Activated T-helper 1 cell treated with Interleukin-2 at 50 U/mL for 16 hours (primary cell): ENCODE data around the gene NUPR1.
"Not testable (repeated sequence)": the region's sequence is repeated elsewhere in the genome, so short reads cannot be mapped to it uniquely, and the experiment has no call there.

Experiments used
- DNase-seq: peaks from one replicate; pipeline ENCODE4 v3.0.0-alpha.2; 2020; ENCODE audit warnings: low read depth

Gene NUPR1

GRCh38 chr16:28538733-28539596 lies at the start of gene NUPR1:
NUPR1 (minus strand) TSS chr16:28538974; CDS start chr16:28538907, 67 bp downstream.
- DNase-seq, result no peak

- no peak for DNase-seq
Observed at GRCh38 chr16:28587386-28587785, 48.6 kb upstream of the NUPR1 start.

- no peak for DNase-seq
Observed at GRCh38 chr16:28586466-28586865, 47.7 kb upstream of the NUPR1 start.

- no peak for DNase-seq
Observed at GRCh38 chr16:28585674-28586073, 46.9 kb upstream of the NUPR1 start.

GRCh38 chr16:28580726-28581315 lies 42.0 kb upstream of the NUPR1 start:
- no peak for DNase-seq

- DNase-seq, result no peak
Observed at GRCh38 chr16:28575446-28576109, 36.8 kb upstream of the NUPR1 start.

GRCh38 chr16:28574925-28575324 lies 36.2 kb upstream of the NUPR1 start:
- DNase-seq, result no peak

- DNase-seq, result no peak
Observed at GRCh38 chr16:28573738-28574718, 35.3 kb upstream of the NUPR1 start.

- no peak for DNase-seq
Observed at GRCh38 chr16:28572696-28573510, 34.1 kb upstream of the NUPR1 start.

GRCh38 chr16:28569968-28570752 lies 31.4 kb upstream of the NUPR1 start:
- no peak for DNase-seq

GRCh38 chr16:28569021-28569420 lies 30.2 kb upstream of the NUPR1 start:
- DNase-seq, result no peak

- no peak for DNase-seq
Observed at GRCh38 chr16:28567292-28567691, 28.5 kb upstream of the NUPR1 start.

GRCh38 chr16:28566233-28566925 lies 27.6 kb upstream of the NUPR1 start:
- not testable (repeated sequence) for DNase-seq

- DNase-seq, result no peak
Observed at GRCh38 chr16:28563218-28563617, 24.4 kb upstream of the NUPR1 start.

- no peak for DNase-seq
Observed at GRCh38 chr16:28562199-28562598, 23.4 kb upstream of the NUPR1 start.

GRCh38 chr16:28561557-28562187 lies 22.9 kb upstream of the NUPR1 start:
- no peak for DNase-seq

- DNase-seq, result no peak
Observed at GRCh38 chr16:28558456-28558855, 19.7 kb upstream of the NUPR1 start.

- no peak for DNase-seq
Observed at GRCh38 chr16:28556914-28557320, 18.1 kb upstream of the NUPR1 start.

- no peak for DNase-seq
Observed at GRCh38 chr16:28555561-28555960, 16.8 kb upstream of the NUPR1 start.
